ENCODE results near the gene DNAJB11.

The DNAJB11 gene

GRCh38 chr3:186594591-186595113 lies 24.1 kb downstream of the DNAJB11 start:
- no peak for DNase-seq

GRCh38 chr3:186596568-186597287 lies 26.2 kb downstream of the DNAJB11 start:
- DNase-seq: no peak

GRCh38 chr3:186598108-186598784 lies 27.7 kb downstream of the DNAJB11 start:
- DNase-seq: no peak

- DNase-seq: no peak
Observed at GRCh38 chr3:186598794-186599141, 28.2 kb downstream of the DNAJB11 start.

GRCh38 chr3:186599142-186599784 lies 28.7 kb downstream of the DNAJB11 start:
- DNase-seq: no peak

- DNase-seq: no peak
Observed at GRCh38 chr3:186599785-186600166, 29.3 kb downstream of the DNAJB11 start.

GRCh38 chr3:186600896-186601295 lies 30.4 kb downstream of the DNAJB11 start:
- no peak for DNase-seq

GRCh38 chr3:186603159-186603558 lies 32.6 kb downstream of the DNAJB11 start:
- DNase-seq: no peak

- DNase-seq: no peak
Observed at GRCh38 chr3:186605078-186605477, 34.6 kb downstream of the DNAJB11 start.

- no peak for DNase-seq
Observed at GRCh38 chr3:186605561-186606545, 35.3 kb downstream of the DNAJB11 start.

- no peak for DNase-seq
Observed at GRCh38 chr3:186608624-186609215, 38.2 kb downstream of the DNAJB11 start.

- no peak for DNase-seq
Observed at GRCh38 chr3:186609247-186609868, 38.8 kb downstream of the DNAJB11 start.

GRCh38 chr3:186612065-186612464 lies 41.5 kb downstream of the DNAJB11 start:
- no peak for DNase-seq

GRCh38 chr3:186612721-186613636 lies 42.5 kb downstream of the DNAJB11 start, which contains the start of gene AHSG:
TSS of gene AHSG (plus strand) at chr3:186613060. CDS start at chr3:186613142, 82 bp downstream.
- no peak for DNase-seq

GRCh38 chr3:186613637-186614265 lies 43.2 kb downstream of the DNAJB11 start:
- no peak for DNase-seq

- no peak for DNase-seq
Observed at GRCh38 chr3:186614266-186614596, 43.7 kb downstream of the DNAJB11 start.

GRCh38 chr3:186614597-186615483 lies 44.3 kb downstream of the DNAJB11 start:
- peak in 55 of 56 donors; percentile 0 to 87 (median 50) for DNase-seq

GRCh38 chr3:186616299-186616617 lies 45.7 kb downstream of the DNAJB11 start:
- DNase-seq: no peak

All from amygdala (tissue), 56 donors.